ENCODE measurements around the gene FUT7.
"Not testable (repeated sequence)": the region's sequence is repeated elsewhere in the genome, so short reads cannot be mapped to it uniquely, and the experiment has no call there.

The FUT7 gene

DNA sequence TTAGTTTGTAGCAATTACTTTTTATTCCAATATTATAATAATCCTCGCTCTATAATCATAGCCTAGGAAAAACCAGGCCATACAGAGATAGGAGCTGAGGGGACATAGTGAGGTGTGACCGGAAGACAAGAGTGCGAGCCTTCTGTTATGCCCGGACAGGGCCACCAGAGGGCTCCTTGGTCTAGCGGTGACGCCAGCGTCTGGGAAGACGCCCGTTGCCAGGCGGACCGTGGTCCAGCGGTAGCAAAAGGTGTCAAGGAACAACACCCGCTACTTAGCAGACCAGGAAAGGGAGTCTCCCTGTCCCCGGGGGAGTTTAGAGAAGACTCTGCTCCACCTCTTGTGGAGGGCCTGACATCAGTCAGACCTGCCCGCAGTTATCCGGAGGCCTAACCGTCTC, 27.6 kb downstream of the FUT7 start:
- H3K27ac ChIP-seq (ENCODE audit: low read depth, low read length); H3K36me3 ChIP-seq (ENCODE audit: control insufficient read depth, insufficient read depth, low read length); H3K4me1 ChIP-seq (ENCODE audit: control insufficient read depth, insufficient read depth, low read length); H3K27me3 ChIP-seq (ENCODE audit: control insufficient read depth, insufficient read depth, low read length); H3K9ac ChIP-seq (ENCODE audit: low read length); H3K4me3 ChIP-seq (ENCODE audit: low read length): not testable (repeated sequence)

DNA sequence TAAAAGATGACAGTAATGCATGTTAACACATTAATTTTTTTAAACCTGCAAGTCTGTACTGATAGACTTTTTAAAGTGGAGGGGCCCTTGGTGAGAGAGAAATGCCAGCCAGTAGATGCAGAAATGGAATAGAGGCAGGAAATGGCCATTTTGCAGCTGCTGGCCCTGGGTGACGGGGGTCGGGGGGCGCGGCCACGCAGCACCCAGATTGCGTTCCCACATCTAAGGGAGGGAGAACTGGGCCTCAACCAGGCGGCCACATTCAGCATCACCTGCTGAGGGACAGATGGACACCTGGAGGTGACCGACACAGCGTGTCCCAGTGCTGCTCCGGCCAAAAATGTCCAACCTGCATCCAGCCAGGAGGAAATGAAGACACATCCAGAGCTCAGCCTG, 29.2 kb downstream of the FUT7 start:
- Histone ChIP-seq H3K4me1 (ENCODE audit: control insufficient read depth, insufficient read depth, low read length) (no peaks in the 10 kb centered on the region), H3K27ac (ENCODE audit: low read depth, low read length) (no peak overlapping the region), H3K36me3 (ENCODE audit: control insufficient read depth, insufficient read depth, low read length) (no peaks in the 10 kb centered on the region), H3K4me3 (ENCODE audit: low read length) (no peak overlapping the region), H3K9ac (ENCODE audit: low read length) (no peak overlapping the region), H3K27me3 (ENCODE audit: control insufficient read depth, insufficient read depth, low read length) (no peaks in the 10 kb centered on the region)

DNA sequence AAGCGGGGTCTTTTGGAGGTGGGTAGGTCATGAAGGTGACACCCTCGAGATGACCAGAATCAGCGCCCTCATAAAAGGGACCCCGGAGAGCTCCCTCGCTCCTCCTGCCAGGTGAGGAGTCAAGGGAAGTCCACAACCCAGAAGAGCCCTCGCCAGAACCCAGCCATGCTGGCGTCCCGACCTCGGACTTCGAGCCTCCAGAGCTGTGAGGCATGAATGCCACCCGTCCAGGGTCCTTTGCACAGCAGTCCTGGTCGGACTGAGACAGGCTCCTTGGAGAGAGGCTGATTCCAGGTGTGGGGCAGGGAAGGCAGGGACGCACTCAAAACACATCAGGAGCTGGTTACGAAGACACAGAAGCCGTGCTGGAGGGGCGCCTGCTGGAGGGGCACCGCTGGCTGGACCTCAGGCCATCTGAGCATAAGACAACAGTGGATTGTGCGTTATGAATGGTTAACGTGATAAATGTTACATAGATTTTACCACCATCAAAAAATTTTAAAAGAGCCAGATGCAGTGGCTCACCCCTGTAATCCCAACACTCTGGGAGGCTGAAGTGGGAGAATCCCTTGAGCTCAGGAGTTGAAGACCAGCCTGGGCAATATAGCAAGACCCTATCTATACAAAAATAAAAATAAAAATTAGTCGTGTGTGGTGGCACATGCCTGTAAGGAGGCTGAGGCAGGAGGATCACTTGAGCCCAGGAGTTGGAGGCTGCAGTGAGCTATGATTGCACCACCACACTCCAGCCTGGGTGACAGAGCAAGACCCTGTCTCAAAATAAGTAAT, 29.8 kb downstream of the FUT7 start:
- no peaks in the 10 kb centered on the region for H3K36me3 ChIP-seq (ENCODE audit: control insufficient read depth, insufficient read depth, low read length)
- no peaks in the 10 kb centered on the region for H3K4me1 ChIP-seq (ENCODE audit: control insufficient read depth, insufficient read depth, low read length)
- no peaks in the 10 kb centered on the region for H3K27me3 ChIP-seq (ENCODE audit: control insufficient read depth, insufficient read depth, low read length)
- H3K4me3 ChIP-seq (ENCODE audit: low read length), result no peak overlapping the region
- no peak overlapping the region for H3K9ac ChIP-seq (ENCODE audit: low read length)
- H3K27ac ChIP-seq (ENCODE audit: low read depth, low read length), result no peak overlapping the region

DNA sequence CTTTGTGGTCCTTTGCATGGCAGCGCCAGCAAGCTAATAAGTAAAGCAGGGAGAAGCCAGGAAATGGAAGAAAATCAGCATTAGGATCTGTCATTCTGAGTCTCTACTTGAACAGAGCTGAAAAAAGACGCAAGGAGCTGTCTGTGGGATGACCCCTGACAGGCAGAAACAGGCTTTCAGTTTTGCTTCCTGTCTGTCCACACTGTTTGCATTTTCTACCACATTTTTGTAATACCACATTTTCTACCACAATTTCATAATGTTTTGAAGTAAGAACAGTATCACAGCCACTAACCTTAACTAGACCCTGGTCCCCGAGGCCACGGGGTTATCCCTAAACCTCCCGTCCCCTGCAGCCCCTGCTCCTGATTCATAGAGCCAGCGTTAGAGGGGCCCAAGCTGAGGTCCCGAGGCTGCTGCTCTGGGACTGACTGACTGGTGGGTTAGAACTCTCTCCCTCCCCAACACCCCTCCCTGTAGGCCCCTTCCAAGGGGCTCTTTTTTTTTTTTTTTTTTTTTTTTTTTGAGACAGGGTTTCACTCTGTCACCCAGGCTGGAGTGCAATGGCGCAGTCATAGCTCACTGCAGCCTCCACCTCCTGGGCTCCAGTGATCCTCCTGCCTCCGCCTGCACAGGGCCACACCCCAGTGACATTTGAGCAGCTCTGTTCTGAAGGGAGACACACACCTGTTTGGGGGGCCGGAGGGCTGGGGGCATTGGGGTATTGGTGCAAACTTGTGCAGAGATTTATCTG, 31.5 kb downstream of the FUT7 start:
- Histone ChIP-seq H3K9ac (ENCODE audit: low read length) (no peak overlapping the region), H3K4me3 (ENCODE audit: low read length) (no peak overlapping the region), H3K4me1 (ENCODE audit: control insufficient read depth, insufficient read depth, low read length) (no peaks in the 10 kb centered on the region), H3K27ac (ENCODE audit: low read depth, low read length) (no peak overlapping the region), H3K36me3 (ENCODE audit: control insufficient read depth, insufficient read depth, low read length) (no peaks in the 10 kb centered on the region), H3K27me3 (ENCODE audit: control insufficient read depth, insufficient read depth, low read length) (peaks cover 3% of the 10 kb centered on the region)

DNA sequence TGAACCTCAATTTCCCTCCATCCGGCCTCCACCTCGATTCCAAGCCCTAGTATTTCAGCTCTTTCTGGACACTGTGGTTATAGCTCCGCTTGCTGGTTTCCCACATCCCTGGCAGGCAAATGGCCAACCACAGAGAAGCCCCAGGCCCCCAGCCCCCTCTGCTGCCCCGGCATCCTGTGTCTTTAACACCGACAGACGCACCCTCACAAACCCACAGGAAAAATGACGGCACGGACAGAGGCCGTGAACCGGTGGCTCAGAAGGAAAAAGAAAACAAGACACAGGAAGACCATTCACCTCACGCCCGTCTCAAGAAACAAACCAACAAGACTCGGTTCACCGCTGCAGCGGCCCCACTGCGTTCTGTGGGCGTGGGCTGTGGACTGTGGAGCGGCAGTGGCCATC, 34.1 kb downstream of the FUT7 start:
- H3K9ac ChIP-seq (ENCODE audit: low read length), result no peak overlapping the region
- peaks cover 3% of the 10 kb centered on the region for H3K27me3 ChIP-seq (ENCODE audit: control insufficient read depth, insufficient read depth, low read length)
- H3K36me3 ChIP-seq (ENCODE audit: control insufficient read depth, insufficient read depth, low read length), result no peaks in the 10 kb centered on the region
- no peak overlapping the region for H3K4me3 ChIP-seq (ENCODE audit: low read length)
- H3K4me1 ChIP-seq (ENCODE audit: control insufficient read depth, insufficient read depth, low read length), result peaks cover 2% of the 10 kb centered on the region
- no peak overlapping the region for H3K27ac ChIP-seq (ENCODE audit: low read depth, low read length)

DNA sequence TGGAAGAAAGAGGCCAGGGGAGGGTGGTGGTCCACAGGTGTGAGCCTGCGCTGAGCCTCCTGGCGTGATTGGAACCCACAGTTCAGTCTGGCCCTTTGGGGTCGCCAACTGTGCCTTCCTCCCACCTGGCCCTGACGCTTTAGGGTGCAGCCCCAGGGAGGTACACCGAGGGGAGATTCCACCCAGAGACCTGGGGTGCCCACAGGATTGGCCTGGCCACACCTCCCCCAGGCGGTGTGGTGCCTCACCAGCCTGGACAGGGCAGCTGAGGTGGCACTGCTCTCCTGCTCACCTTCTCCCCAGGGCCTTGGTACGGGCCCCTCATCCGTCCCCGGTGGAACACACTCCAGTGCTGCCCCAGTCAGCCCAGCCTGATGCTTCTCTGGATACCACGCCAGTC, 34.5 kb downstream of the FUT7 start:
- no peak overlapping the region for H3K27ac ChIP-seq (ENCODE audit: low read depth, low read length)
- H3K9ac ChIP-seq (ENCODE audit: low read length), result no peak overlapping the region
- no peak overlapping the region for H3K4me3 ChIP-seq (ENCODE audit: low read length)
- H3K36me3 ChIP-seq (ENCODE audit: control insufficient read depth, insufficient read depth, low read length), result no peaks in the 10 kb centered on the region
- H3K27me3 ChIP-seq (ENCODE audit: control insufficient read depth, insufficient read depth, low read length), result peaks cover 3% of the 10 kb centered on the region
- peaks cover 3% of the 10 kb centered on the region for H3K4me1 ChIP-seq (ENCODE audit: control insufficient read depth, insufficient read depth, low read length)

DNA sequence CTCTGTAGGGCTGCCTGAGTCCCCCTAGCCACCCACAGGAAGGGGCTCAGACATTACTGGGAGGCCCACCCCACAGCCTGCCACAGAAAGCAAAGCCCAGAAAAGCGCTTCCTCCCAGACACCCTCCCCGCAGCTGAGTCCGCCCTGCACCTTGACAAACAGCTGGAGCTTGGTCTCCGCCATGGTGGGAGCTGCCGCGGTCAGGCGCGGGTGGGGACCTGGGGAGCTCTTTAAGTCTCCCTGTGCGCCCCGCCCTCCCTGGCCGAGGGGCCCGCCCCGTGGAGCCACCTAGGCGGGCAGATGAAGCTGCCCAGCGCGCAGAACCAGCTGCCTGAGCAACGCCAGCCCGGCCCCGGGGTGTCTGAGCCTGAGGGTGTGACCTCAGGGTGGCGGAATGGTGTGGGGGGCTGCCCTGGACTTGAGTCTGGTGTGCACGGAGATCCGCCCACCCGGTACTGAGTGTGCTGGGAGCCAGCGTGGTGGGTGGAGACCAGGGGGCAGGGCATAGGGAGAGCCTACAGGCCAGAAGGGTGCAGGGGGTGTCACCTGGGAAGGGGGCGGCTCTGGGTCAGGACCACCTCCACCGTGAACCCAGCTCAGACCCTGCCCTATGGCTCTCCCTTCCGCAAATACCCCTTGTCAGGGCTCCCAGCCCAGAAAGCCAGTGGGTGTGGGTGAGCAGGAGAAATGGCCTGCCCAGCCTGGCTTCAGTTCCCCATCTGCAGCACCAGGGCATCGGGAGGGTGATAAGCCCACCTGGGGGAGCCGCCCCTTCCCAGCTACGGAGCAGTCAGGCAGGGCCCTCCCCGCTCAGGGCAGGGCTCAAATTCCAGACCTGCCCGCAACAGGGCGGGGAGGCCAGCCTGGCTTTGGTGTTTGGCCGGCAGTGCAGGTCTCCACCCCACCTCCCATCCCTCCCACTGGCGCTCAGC, 35.3 kb downstream of the FUT7 start, which contains the start of gene CLIC3:
Gene CLIC3 (minus strand): TSS at position 208 of the 932 bp plus-strand sequence. CDS start 25 bp downstream, at position 183.
- Histone ChIP-seq H3K4me3 (ENCODE audit: low read length) (peak within 1 kb of the TSS; percentile 43), H3K9ac (ENCODE audit: low read length) (no peak within 1 kb of the TSS), H3K4me1 (ENCODE audit: control insufficient read depth, insufficient read depth, low read length) (peaks cover 3% of the 10 kb centered on the region), H3K27me3 (ENCODE audit: control insufficient read depth, insufficient read depth, low read length) (peaks cover 3% of the 10 kb centered on the region), H3K36me3 (ENCODE audit: control insufficient read depth, insufficient read depth, low read length) (no peaks in the 10 kb centered on the region), H3K27ac (ENCODE audit: low read depth, low read length) (no peak within 1 kb of the TSS)

DNA sequence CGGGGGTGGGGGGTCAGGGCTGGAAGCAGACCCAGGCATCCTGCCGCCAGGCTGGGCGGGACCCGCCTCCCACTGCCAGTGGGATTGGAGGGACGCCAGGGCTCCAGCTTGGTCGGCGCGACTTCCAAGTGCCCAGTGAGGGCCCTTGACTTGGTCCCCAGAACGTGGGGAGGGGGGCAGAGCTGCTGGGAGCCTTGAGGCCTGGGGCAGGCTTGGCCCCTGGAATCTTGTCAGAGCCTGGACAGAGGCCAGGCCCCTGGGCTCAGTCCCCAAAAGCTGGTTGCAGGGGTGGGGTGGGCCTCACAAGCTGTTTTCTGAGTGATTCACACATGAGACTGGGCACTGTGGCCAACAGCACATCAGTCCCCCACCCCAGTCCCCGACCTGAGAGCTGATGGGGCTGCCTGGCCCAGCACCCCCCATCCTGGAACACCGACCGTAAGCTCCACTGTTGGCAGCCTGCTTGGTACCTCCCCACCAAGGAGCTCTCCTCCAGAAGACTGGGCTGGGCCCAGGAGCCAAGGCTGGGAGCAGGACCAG, 36.0 kb downstream of the FUT7 start:
- Histone ChIP-seq H3K27ac (ENCODE audit: low read depth, low read length) (no peak overlapping the region), H3K27me3 (ENCODE audit: control insufficient read depth, insufficient read depth, low read length) (peaks cover 3% of the 10 kb centered on the region), H3K4me3 (ENCODE audit: low read length) (peak overlapping the region; percentile 43)

DNA sequence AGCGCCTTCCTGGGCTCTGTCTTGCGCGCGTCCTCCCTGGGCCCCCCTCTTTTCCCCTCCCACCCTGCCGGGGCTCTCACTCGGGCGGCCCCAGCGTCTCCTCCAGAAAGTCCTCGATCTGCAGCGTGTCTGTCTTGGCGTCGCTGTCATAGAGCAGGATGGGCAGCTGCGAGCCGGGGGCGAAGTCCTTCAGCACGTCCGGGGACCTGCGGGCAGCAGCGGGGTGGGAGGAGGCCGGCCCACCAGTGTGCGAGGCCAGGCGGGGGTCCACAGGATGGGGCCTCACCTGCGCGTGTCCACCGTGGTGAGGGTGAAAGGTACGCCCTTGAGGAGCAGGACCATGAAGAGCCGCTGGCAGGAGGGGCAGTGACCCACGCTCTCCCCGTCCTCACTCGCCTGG, 36.5 kb downstream of the FUT7 start:
- Histone ChIP-seq H3K27ac (ENCODE audit: low read depth, low read length) (no peak overlapping the region), H3K4me1 (ENCODE audit: control insufficient read depth, insufficient read depth, low read length) (peaks cover 3% of the 10 kb centered on the region), H3K27me3 (ENCODE audit: control insufficient read depth, insufficient read depth, low read length) (peaks cover 3% of the 10 kb centered on the region), H3K4me3 (ENCODE audit: low read length) (no peak overlapping the region), H3K36me3 (ENCODE audit: control insufficient read depth, insufficient read depth, low read length) (no peaks in the 10 kb centered on the region), H3K9ac (ENCODE audit: low read length) (no peak overlapping the region)

More for the DNA sequence above, 36.0 kb downstream of the FUT7 start:
- H3K4me1 ChIP-seq (ENCODE audit: control insufficient read depth, insufficient read depth, low read length), result peaks cover 3% of the 10 kb centered on the region
- H3K36me3 ChIP-seq (ENCODE audit: control insufficient read depth, insufficient read depth, low read length), result no peaks in the 10 kb centered on the region
- no peak overlapping the region for H3K9ac ChIP-seq (ENCODE audit: low read length)

DNA sequence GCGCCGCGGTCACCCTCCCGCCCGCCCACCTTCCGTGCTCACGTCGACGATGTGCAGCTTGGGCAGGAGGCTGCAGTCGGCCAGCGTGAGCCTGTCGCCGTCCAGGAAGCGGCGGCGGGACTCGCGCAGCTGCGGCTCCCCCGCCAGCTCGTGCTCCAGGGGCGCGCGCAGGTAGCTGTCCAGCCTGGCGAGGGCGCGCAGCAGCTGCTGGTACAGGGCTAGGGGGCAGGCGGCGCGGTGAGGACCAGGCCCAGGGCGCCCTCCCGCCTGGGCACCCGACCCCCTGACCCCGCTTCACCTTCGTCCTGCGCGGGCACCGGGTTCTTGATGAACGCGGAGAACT, 37.0 kb downstream of the FUT7 start:
- Histone ChIP-seq H3K36me3 (ENCODE audit: control insufficient read depth, insufficient read depth, low read length) (no peaks in the 10 kb centered on the region), H3K9ac (ENCODE audit: low read length) (no peak overlapping the region), H3K4me1 (ENCODE audit: control insufficient read depth, insufficient read depth, low read length) (peaks cover 3% of the 10 kb centered on the region), H3K27ac (ENCODE audit: low read depth, low read length) (no peak overlapping the region), H3K27me3 (ENCODE audit: control insufficient read depth, insufficient read depth, low read length) (peaks cover 3% of the 10 kb centered on the region), H3K4me3 (ENCODE audit: low read length) (no peak overlapping the region)

DNA sequence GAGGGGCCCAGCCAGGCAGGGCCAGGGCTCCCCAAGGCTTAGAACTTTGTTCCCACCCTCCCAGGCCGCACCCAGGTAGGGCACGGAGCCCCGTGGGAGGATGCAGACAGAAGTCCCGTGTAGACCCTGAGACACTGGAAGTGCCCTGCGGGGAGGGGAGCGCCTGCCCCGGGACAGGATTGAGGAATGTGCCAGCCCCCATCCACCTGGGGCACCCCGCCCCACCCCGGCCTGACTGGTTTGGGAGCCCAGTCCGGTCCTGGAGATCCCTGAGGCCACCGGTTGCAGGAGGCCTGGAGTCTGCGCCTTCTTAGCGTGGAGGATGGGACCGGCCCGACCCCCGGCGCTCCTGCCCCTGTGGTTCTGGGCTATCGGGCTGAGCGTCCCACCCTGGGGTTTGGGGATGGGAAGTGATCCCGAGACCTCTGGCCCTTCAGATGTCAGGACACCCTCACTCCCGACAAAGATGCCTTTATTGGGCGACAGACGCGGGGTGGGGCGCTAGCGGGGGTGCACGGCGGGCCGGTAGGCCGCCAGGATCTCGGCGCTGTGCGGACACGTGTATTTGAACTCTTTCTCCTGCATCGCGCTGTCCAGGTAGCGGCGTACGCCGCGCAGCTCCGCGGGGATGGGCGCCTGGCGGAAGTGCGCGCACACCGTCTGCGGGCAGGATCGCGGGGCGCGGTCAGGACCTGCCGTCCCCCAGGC, 37.6 kb downstream of the FUT7 start:
- Histone ChIP-seq H3K4me3 (ENCODE audit: low read length) (no peak overlapping the region), H3K9ac (ENCODE audit: low read length) (no peak overlapping the region), H3K4me1 (ENCODE audit: control insufficient read depth, insufficient read depth, low read length) (peaks cover 3% of the 10 kb centered on the region), H3K27me3 (ENCODE audit: control insufficient read depth, insufficient read depth, low read length) (peaks cover 3% of the 10 kb centered on the region), H3K36me3 (ENCODE audit: control insufficient read depth, insufficient read depth, low read length) (no peaks in the 10 kb centered on the region), H3K27ac (ENCODE audit: low read depth, low read length) (no peak overlapping the region)

Data from rectal smooth muscle tissue (tissue), 1 donor.